Caki2 (cell line): ENCODE results near the gene TGFA. TPM values are rescaled to one million over a fixed set of nuclear protein-coding genes. Genes with fewer than 3 reads are reported as not detected.
A peak's percentile ranks its signal among the peaks of the same experiment; 100 is the strongest.

Source experiments
- DNase-seq: peaks from one replicate; pipeline ENCODE4 v3.0.0-alpha.2; 2015; ENCODE audit warnings: low read depth
- in situ Hi-C: cut with HindIII; loops from 2 replicates; pipeline ENCODE4 v1.10.0; 2016; ENCODE audit warnings: low sequenced_read_pairs, low pct_unique_long_range_greater_than_20kb, mixed read lengths
- total RNA-seq: library from RNA; depleted of rRNA; stranded (reverse); fragments of >200 nt; shearing (Covaris generic); gene quantifications from 2 replicates; pipeline ENCODE4 v1.2.3, GENCODE V29; 2014; ENCODE audit warnings: low replicate concordance; rRNA removed

TGFA gene
- 84.3 and 116 TPM in 2 replicates for total RNA-seq

DNA sequence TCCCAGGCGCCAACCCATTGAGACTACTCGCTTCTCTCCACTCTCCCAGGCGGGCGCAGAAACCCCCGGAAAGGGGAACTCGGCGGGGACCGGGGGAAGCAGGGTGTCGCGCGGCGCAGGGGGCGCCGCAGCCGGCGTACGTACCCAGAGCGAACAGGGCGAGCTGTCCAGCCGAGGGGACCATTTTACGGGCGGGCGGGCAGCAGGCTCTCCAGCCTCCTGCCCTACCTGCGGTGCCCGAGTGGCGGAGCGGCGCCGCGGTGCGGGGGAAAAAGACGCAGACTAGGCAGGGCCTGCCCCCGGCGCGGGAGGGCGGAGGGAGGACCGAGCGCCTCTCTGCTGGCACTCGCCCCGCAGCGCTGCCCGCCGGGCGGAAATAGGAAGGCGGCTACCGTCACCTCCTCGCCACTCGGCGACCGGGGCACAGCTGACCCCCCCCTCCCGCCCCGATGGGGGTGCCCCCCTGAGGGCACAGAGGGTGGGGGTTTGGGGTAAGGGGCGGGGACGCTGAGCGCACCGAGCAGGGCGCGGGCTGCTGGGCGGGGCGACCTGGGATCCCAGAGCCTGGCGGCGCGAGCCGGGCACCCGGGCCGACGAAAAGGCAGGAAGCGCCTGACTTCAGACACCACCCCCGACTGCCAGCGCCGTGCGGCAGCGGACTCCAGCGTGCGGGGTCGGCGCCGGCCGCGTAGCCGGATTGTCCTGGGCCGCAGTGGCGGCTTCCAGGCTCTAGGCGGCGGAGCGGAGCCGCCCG lies at the start of gene TGFA:
Gene TGFA, minus strand, starts transcription at position 243 of the 754 bp plus-strand sequence. Its CDS starts 59 bp downstream, at position 184.
- in situ Hi-C loops: no loop called here

GRCh38 chr2:70603066-70603465 lies 49.4 kb upstream of the TGFA start:
- no peak for DNase-seq
- in situ Hi-C loops: no loop called here

More for the DNA sequence above, at the start of gene TGFA:
- DNase-seq: peak; percentile 96

- in situ Hi-C loops: no loop called here
These were observed 44.6 kb upstream of the TGFA start for GRCh38 chr2:70598197-70598596.

DNA sequence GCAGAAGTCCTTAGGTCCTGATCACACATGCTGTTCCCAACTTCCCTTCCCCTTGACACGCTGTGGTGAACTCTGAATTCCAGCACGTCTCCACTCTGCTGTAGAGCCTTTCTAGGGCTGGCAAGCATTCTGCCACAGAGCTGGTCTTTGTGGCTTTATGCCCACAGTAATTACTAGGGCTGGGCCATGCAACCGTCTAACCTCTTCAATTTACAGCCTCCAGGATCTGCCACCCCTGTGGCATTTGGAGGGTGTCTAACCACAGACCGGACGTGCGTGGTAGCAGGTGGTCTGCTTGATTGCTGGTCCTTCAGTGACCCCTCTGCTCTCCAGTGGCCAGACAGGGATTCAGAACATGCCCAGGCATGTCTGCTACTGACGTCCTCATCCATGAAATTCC lies 43.1 kb upstream of the TGFA start:
- in situ Hi-C loops: no loop called here
- peak; percentile 87 for DNase-seq

More at GRCh38 chr2:70598197-70598596, 44.6 kb upstream of the TGFA start:
- no peak for DNase-seq

GRCh38 chr2:70596293-70596692 lies 42.7 kb upstream of the TGFA start:
- in situ Hi-C loops: no loop called here
- peak; percentile 76 for DNase-seq

- in situ Hi-C loops: no loop called here
- DNase-seq: no peak
These were observed 29.5 kb upstream of the TGFA start for GRCh38 chr2:70583091-70583490.

GRCh38 chr2:70580352-70580751 lies 26.7 kb upstream of the TGFA start:
- in situ Hi-C loops: no loop called here
- DNase-seq: no peak

- DNase-seq: no peak
- in situ Hi-C loops: no loop called here
These were observed 21.0 kb upstream of the TGFA start for GRCh38 chr2:70574618-70575017.

DNA sequence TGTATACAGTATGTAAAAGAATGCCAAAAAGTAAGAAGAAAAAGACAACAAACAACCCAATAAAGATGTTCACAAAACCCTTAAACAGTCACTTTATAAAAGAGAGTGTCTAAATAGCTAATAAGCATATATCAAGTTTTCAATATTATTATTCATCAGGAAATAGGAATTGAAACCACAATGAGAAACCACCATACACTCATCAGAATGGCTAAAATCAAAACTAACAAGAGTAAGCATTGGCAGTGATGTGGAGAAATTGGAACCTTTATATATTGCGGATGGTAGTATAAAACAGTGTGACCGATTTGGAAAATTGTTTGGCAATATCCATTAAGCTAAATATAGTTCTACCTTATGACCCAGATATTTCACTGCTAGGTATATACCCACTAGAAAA lies 20.5 kb upstream of the TGFA start:
- no peak for DNase-seq
- in situ Hi-C loops: no loop called here

GRCh38 chr2:70570041-70570661 lies 16.5 kb upstream of the TGFA start:
- DNase-seq: peak; percentile 83
- in situ Hi-C loops: no loop called here

- DNase-seq: peak; percentile 17
- in situ Hi-C loops: no loop called here
These were observed 15.9 kb upstream of the TGFA start for GRCh38 chr2:70569559-70569958.

- in situ Hi-C loops: no loop called here
These were observed 13.3 kb upstream of the TGFA start for GRCh38 chr2:70566906-70567305.

GRCh38 chr2:70566464-70566863 lies 12.8 kb upstream of the TGFA start:
- DNase-seq: no peak
- in situ Hi-C loops: no loop called here

More at GRCh38 chr2:70566906-70567305, 13.3 kb upstream of the TGFA start:
- no peak for DNase-seq

- no peak for DNase-seq
- in situ Hi-C loops: no loop called here
These were observed 11.6 kb upstream of the TGFA start for GRCh38 chr2:70565039-70565731.

DNA sequence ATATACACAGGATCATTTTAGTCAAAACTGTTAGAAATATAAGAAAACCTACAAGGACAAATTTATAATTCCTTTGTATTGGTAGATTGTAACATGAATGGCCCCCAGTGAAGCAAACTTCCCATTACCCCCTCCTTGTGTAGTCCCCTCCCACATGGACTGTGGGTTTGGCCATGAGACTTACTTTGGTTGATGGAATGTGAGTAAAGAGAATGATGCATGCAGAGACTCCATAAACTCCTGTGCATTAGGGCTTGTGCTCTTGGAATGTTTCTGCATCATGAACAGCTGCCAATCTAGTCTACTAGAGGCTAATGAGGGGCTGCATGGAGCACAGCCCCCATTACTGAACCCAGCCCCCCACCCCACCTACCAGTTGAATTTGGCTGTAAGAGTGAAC lies 8.3 kb upstream of the TGFA start:
- DNase-seq: no peak
- in situ Hi-C loops: no loop called here

- in situ Hi-C loops: no loop called here
- no peak for DNase-seq
These were observed 6.8 kb upstream of the TGFA start for GRCh38 chr2:70560442-70560841.

- in situ Hi-C loops: no loop called here
- DNase-seq: no peak
These were observed 6.4 kb upstream of the TGFA start for GRCh38 chr2:70560040-70560439.

- in situ Hi-C loops: no loop called here
- DNase-seq: no peak
These were observed 4.7 kb upstream of the TGFA start for GRCh38 chr2:70558195-70558808.
